HG03135 (cell line): Measurements from ENCODE around the gene EPHA8.

Experiments
- ATAC-seq: cut with Tn5 transposase; IDR thresholded peaks from one replicate; pipeline ENCODE4 v1.9.1; 2021; ENCODE audit warnings: mild to moderate bottlenecking, moderate library complexity; ENCODE audit not compliant: unreplicated experiment

Gene EPHA8

GRCh38 chr1:22638476-22639234 is 75.4 kb downstream of the EPHA8 start:
- no peak for ATAC-seq

- no peak for ATAC-seq
These were observed 76.0 kb downstream of the EPHA8 start for GRCh38 chr1:22639286-22639685.

- no peak for ATAC-seq
These were observed 78.0 kb downstream of the EPHA8 start for GRCh38 chr1:22641247-22641646.

- no peak for ATAC-seq
These were observed 78.8 kb downstream of the EPHA8 start for GRCh38 chr1:22641906-22642636.

GRCh38 chr1:22643381-22643780 is 80.1 kb downstream of the EPHA8 start, which contains the start of gene C1QC:
TSS of gene C1QC (plus strand) at chr1:22643633. CDS start at chr1:22644024, 391 bp downstream.
- no peak for ATAC-seq

GRCh38 chr1:22643928-22644327 is 80.6 kb downstream of the EPHA8 start:
- ATAC-seq = no peak

GRCh38 chr1:22645931-22646330 is 82.6 kb downstream of the EPHA8 start:
- no peak for ATAC-seq

- no peak for ATAC-seq
These were observed 83.1 kb downstream of the EPHA8 start for GRCh38 chr1:22646384-22646783.

- ATAC-seq = no peak
These were observed 86.9 kb downstream of the EPHA8 start for GRCh38 chr1:22650089-22650693.

- no peak for ATAC-seq
These were observed 88.9 kb downstream of the EPHA8 start for GRCh38 chr1:22651941-22652856.

GRCh38 chr1:22652881-22653316 is 89.6 kb downstream of the EPHA8 start, which contains the start of gene C1QB:
TSS of gene C1QB (plus strand) at chr1:22653236. CDS start at chr1:22659463, 6,227 bp downstream.
- no peak for ATAC-seq
